Erythroblast (primary cell): ENCODE results near the gene PDE4C.

ENCODE experiments used
- GATA1 ChIP-seq: IDR thresholded peaks from 2 replicates; pipeline ENCODE4 v1.6.1; 2011; ENCODE audit warnings: low read depth, mild to moderate bottlenecking, control low read depth, low read length, moderate library complexity
- POLR2A ChIP-seq: IDR thresholded peaks from 2 replicates; pipeline ENCODE4 v1.6.1; 2011; ENCODE audit warnings: mild to moderate bottlenecking, low read length

DNA sequence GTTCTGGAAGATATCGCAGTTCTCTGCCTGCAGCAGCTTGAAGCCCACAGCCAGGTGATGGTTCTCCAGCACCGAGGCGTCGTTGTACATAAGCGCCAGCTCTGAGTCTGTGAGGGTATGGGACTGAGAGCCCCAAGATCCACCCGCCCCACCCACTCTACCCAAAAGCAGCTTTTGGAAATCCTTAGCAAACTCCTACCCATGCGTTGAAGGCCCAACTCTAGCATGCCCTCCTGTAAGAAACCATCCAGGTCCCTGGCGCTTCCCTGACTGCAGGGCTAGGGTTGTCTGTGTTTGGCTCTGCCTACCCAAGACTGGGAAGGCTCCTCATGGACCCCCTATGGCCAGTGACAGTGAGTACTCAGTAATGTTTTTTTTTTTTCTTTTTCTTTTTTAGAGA, 9.4 kb downstream of the PDE4C start:
- TF ChIP-seq POLR2A (no peak), GATA1 (no peak)
